ENCODE results near the gene SPNS1. TPM values are rescaled to one million over a fixed set of nuclear protein-coding genes. Genes with fewer than 3 reads are reported as not detected.

The SPNS1 gene
- total RNA-seq, 5 donors from 2014 or later (not counting 1 experiment from before 2014, with no cell fraction given), result 28.2 to 53.2 (median 47.7) TPM

- H3K27me3 Mint-ChIP-seq, result no peaks in the 10 kb centered on the region
- no peak overlapping the region for H3K27ac ChIP-seq (ENCODE audit: low read length)
- ChIA-PET CTCF (interaction anchor here (0.5 kb wide), 3 partner anchors 101 to 1664 kb away, joined by 4 to 9 read pairs (median 4); no protein-coding TSS in a partner anchor), POLR2A (interaction anchor here in 1 of 2 donors (0.6 kb wide), 1 partner anchor 46 kb away, joined by 3 read pairs; the partner anchor contains the start of gene LAT)
- no peaks in the 10 kb centered on the region for H3K36me3 Mint-ChIP-seq
- no peak overlapping the region for H3K4me3 ChIP-seq (ENCODE audit: control insufficient read depth in 1 of 2, extremely low read depth in 1 of 2, low read length in 1 of 2)
- 86% methylated on average over 2 of the region's 8 CpGs for WGBS (ENCODE audit: insufficient coverage)
- ATAC-seq (replicated peaks in 1 of 4), result no peak
- peaks cover 10 to 27% of the 10 kb centered on the region in 2 experiments for H3K4me1 ChIP-seq (ENCODE audit: control insufficient read depth in 1 of 2, extremely low read depth in 1 of 2, insufficient read depth in 2 of 2, low read length in 2 of 2)
- no peaks in the 10 kb centered on the region for H3K9me3 Mint-ChIP-seq
- DNase-seq, result no peak
- H3K4me1 Mint-ChIP-seq, result peaks cover 28 to 33% (median 31%) of the 10 kb centered on the region in 3 donors
- no peak overlapping the region for H3K4me3 Mint-ChIP-seq
- peak overlapping the region; percentile 76 to 82 for H3K27ac Mint-ChIP-seq
- no peaks in the 10 kb centered on the region for H3K9me3 ChIP-seq
- peaks cover 0 to 3% of the 10 kb centered on the region in 2 experiments for H3K27me3 ChIP-seq (replicated peaks in 1 of 2; ENCODE audit: control insufficient read depth in 2 of 2, extremely low read depth in 1 of 2, insufficient read depth in 2 of 2, low read length in 1 of 2)
- H3K36me3 ChIP-seq (ENCODE audit: control insufficient read depth in 2 of 2, extremely low read depth in 1 of 2, insufficient read depth in 1 of 2, low read length in 1 of 2), result no peaks in the 10 kb centered on the region
These were observed 55.7 kb downstream of the SPNS1 start for GRCh38 chr16:29030086-29030840.

Other genes with a start within 250 kb of the SPNS1 start
- 1 to 10 TPM; 3.8 to 6.6 (median 4.5) TPM for gene NPIPB9, start 223.0 kb upstream of the SPNS1 start, total RNA-seq
- 100 to 1,000 TPM; 273 to 345 (median 281) TPM for gene ATXN2L, start 151.8 kb upstream of the SPNS1 start, total RNA-seq
- 100 to 1,000 TPM in 4 of 5 donors, 10 to 100 TPM in 1; 90.2 to 131 (median 105) TPM for gene TUFM, start 128.4 kb upstream of the SPNS1 start, total RNA-seq
- 100 to 1,000 TPM in 3 of 5 donors, 10 to 100 TPM in 2; 90.5 to 127 (median 120) TPM for gene SH2B1, start 110.9 kb upstream of the SPNS1 start, total RNA-seq
- 1 to 10 TPM in 2 of 5 donors, under 1 TPM in 3; 0.82 to 1.6 (median 0.95) TPM for gene ATP2A1, start 96.3 kb upstream of the SPNS1 start, total RNA-seq
- 10 to 100 TPM; 26.9 to 35.5 (median 33.5) TPM for gene RABEP2, start 49.5 kb upstream of the SPNS1 start, total RNA-seq
- 10 to 100 TPM in 1 of 5 donors, 1 to 10 TPM in 3, under 1 TPM in 1; 0.82 to 11.9 (median 3.5) TPM for gene CD19, start 42.8 kb upstream of the SPNS1 start, total RNA-seq
- 100 to 1,000 TPM in 3 of 5 donors, 10 to 100 TPM in 2; 78.5 to 111 (median 100) TPM for gene NFATC2IP, start 23.8 kb upstream of the SPNS1 start, total RNA-seq
- gene LAT, start 10.3 kb downstream of the SPNS1 start, total RNA-seq, result 100 to 1,000 TPM; 237 to 440 (median 378) TPM

All from T-cell (primary cell).